Endothelial cell of umbilical vein (primary cell): ENCODE results near the gene ANKRD34A. TPM values are rescaled to one million over a fixed set of nuclear protein-coding genes. Genes with fewer than 3 reads are reported as not detected.

Experiments
- BruUV-seq: library from RNA; stranded (reverse); fragments of 400-500 nt; replicated peaks from 2 replicates; lab custom pipeline; 2021; lab: Mats Ljungman, UMichigan
- CTCF ChIA-PET: fragments of 300-600, 350-600 bp; sonication (Branson Sonifier 250); formaldehyde crosslinking; loops from one replicate; lab custom pipeline; 2021; ENCODE audit warnings: antibody characterized with exemption, inconsistent platforms; lab: Charles Lee
- POLR2A ChIA-PET: fragments of 300-600, 350-600 bp; sonication (Branson Sonifier 250); formaldehyde crosslinking; loops from one replicate; lab custom pipeline; 2021; ENCODE audit warnings: antibody characterized with exemption, inconsistent platforms; lab: Charles Lee
- DNase-seq: peaks from one replicate; pipeline ENCODE4 v3.0.0-alpha.2; 2011; ENCODE audit warnings: low read depth, low spot score
- FAIRE-seq: peaks from 2 replicates; lab custom pipeline; 2011; peaks lifted over from hg19 to GRCh38; lab: Jason Lieb, UNC
- H2AFZ ChIP-seq: 2 replicates; pipeline ENCODE4 v1.6.0; 2012; ENCODE audit warnings: low read depth, low read length, control low read depth, inconsistent platforms
- H3K27ac ChIP-seq: 2 replicates; pipeline ENCODE4 v1.5.1; 2011; ENCODE audit warnings: low read depth, mild to moderate bottlenecking, control low read depth, low read length, moderate library complexity; ENCODE audit not compliant: insufficient read depth
- H3K27me3 ChIP-seq, 2 experiments: 2 replicates each; pipeline versions ENCODE4 v1.6.0 to v1.6.1; 2011; ENCODE audit warnings: low read length in 2 of 2, mixed read lengths in 1 of 2; ENCODE audit not compliant: control insufficient read depth in 2 of 2, insufficient read depth in 2 of 2
- H3K36me3 ChIP-seq, 2 experiments: 2 replicates in 1 of 2; 3 replicates in 1 of 2; pipeline ENCODE4 v1.5.1; 2011; ENCODE audit warnings: low read length in 2 of 2, mild to moderate bottlenecking in 1 of 2, moderate library complexity in 1 of 2; ENCODE audit not compliant: control insufficient read depth in 2 of 2, insufficient read depth in 2 of 2; ENCODE audit errors: extremely low read depth in 1 of 2
- H3K4me1 ChIP-seq: 3 replicates; pipeline ENCODE4 v1.5.1; 2011; ENCODE audit warnings: mild to moderate bottlenecking, low read length; ENCODE audit not compliant: control insufficient read depth, insufficient read depth; ENCODE audit errors: extremely low read depth
- H3K4me2 ChIP-seq: 2 replicates; pipeline ENCODE4 v1.6.1; 2011; ENCODE audit warnings: low read length, control low read depth, mixed read lengths; ENCODE audit not compliant: insufficient read depth
- H3K4me3 ChIP-seq, 3 experiments: fragments of 200-600 bp in 1 of 3; sonication (generic), shearing (Covaris generic) in 1 of 3; replicated peaks in 1 of 3; 2 replicates each; pipeline ENCODE4 v1.5.1; 2011 to 2016; ENCODE audit warnings: control low read depth in 3 of 3, low read length in 3 of 3, mild to moderate bottlenecking in 2 of 3, inconsistent platforms in 1 of 3, low read depth in 1 of 3, moderate library complexity in 1 of 3; ENCODE audit not compliant: insufficient read depth in 1 of 3
- H3K79me2 ChIP-seq: 2 replicates; pipeline ENCODE4 v1.6.0; 2012; ENCODE audit warnings: low read length, inconsistent platforms; ENCODE audit not compliant: control insufficient read depth, insufficient read depth
- H3K9ac ChIP-seq: replicated peaks from 2 replicates; pipeline ENCODE3; 2011; ENCODE audit warnings: low read length, control low read depth; ENCODE audit not compliant: insufficient read depth; ENCODE audit errors: extremely low read depth
- H3K9me1 ChIP-seq: replicated peaks from 3 replicates; pipeline ENCODE4 v1.6.0; 2011; ENCODE audit warnings: mild to moderate bottlenecking, low read length; ENCODE audit not compliant: control insufficient read depth, insufficient read depth; ENCODE audit errors: extremely low read depth
- H3K9me3 ChIP-seq: replicated peaks from 2 replicates; pipeline ENCODE4 v1.5.1; 2012; ENCODE audit warnings: low read length, inconsistent platforms; ENCODE audit not compliant: control insufficient read depth, insufficient read depth
- H4K20me1 ChIP-seq: replicated peaks from 2 replicates; pipeline ENCODE3; 2011; ENCODE audit warnings: mild to moderate bottlenecking, low read length; ENCODE audit not compliant: control insufficient read depth, insufficient read depth; ENCODE audit errors: extremely low read depth
- CTCF ChIP-seq, 2 donors: IDR thresholded peaks; 1 replicate in 1 of 2; 2 replicates in 1 of 2; pipeline ENCODE4 v1.5.1; 2011; ENCODE audit warnings: low read length in 2 of 2, mild to moderate bottlenecking in 2 of 2, moderate library complexity in 2 of 2, control low read depth in 1 of 2, inconsistent platforms in 1 of 2, low read depth in 1 of 2; ENCODE audit not compliant: insufficient read depth in 1 of 2; ENCODE audit errors: extremely low read depth in 1 of 2
- EZH2 ChIP-seq: IDR thresholded peaks from 2 replicates; pipeline ENCODE4 v1.6.1; 2012; ENCODE audit warnings: borderline replicate concordance, low read depth, mild to moderate bottlenecking, moderate library complexity, low read length, inconsistent platforms; ENCODE audit not compliant: severe bottlenecking
- FOS ChIP-seq: IDR thresholded peaks from 2 replicates; pipeline ENCODE4 v1.6.1; 2011; ENCODE audit warnings: mild to moderate bottlenecking, low read length, moderate library complexity, borderline replicate concordance; ENCODE audit not compliant: insufficient read depth
- GATA2 ChIP-seq: IDR thresholded peaks from 2 replicates; pipeline ENCODE4 v1.7.0; 2011; ENCODE audit warnings: low read depth, mild to moderate bottlenecking, moderate library complexity, mixed read lengths, low read length; ENCODE audit not compliant: insufficient read length, insufficient read depth
- JUN ChIP-seq: IDR thresholded peaks from 2 replicates; pipeline ENCODE4 v1.6.1; 2011; ENCODE audit warnings: borderline replicate concordance, low read depth; ENCODE audit not compliant: insufficient read length, insufficient read depth
- MAX ChIP-seq: IDR thresholded peaks from 2 replicates; pipeline ENCODE4 v1.6.1; 2011; ENCODE audit not compliant: insufficient read depth, insufficient read length
- MYC ChIP-seq: IDR thresholded peaks from one replicate; pipeline ENCODE4 v1.6.1; 2011; ENCODE audit warnings: mild to moderate bottlenecking, low read depth, low read length
- POLR2A ChIP-seq: IDR thresholded peaks from 2 replicates; pipeline ENCODE4 v1.6.1; 2012; ENCODE audit warnings: low read depth, mild to moderate bottlenecking, control low read depth, low read length
- POLR2AphosphoS5 ChIP-seq: IDR thresholded peaks from 2 replicates; pipeline ENCODE4 v1.6.1; 2012; ENCODE audit warnings: low read depth, mild to moderate bottlenecking, control low read depth, low read length, moderate library complexity; ENCODE audit not compliant: insufficient read depth
- dilution Hi-C: fragments of 300-500 bp; cut with MboI; formaldehyde crosslinking; loops from one replicate; pipeline ENCODE4 v1.15.0; 2019; ENCODE audit warnings: low sequenced_read_pairs; ENCODE audit not compliant: extremely low pct_ligation_motif_present
- intact Hi-C: fragments of 100-400 bp; cut with micrococcal nuclease; formaldehyde crosslinking; loops from one replicate; pipeline ENCODE4 v1.10.0; 2022
- polyA plus RNA-seq, 4 experiments: library from polyadenylated mRNA; depleted of rRNA in 3 of 4; stranded (reverse) in 3 of 4; unstranded in 1 of 4; fragments of >200 nt; gene quantifications; 2 replicates each; pipeline versions ENCODE4 v1.2.1 to v1.2.3, GENCODE V29; 2011 to 2012; ENCODE audit warnings: missing spikeins in 1 of 4
- total RNA-seq: library from RNA; stranded (reverse); gene quantifications from 2 replicates; pipeline ENCODE4 v1.2.3, GENCODE V29; 2021

Gene ANKRD34A
- total and polyA plus RNA-seq, 2 donors (not counting 3 experiments of a cell fraction or from before 2014, with no cell fraction given), result 0.24 to 0.43 TPM

- Histone ChIP-seq H4K20me1 (no peaks in the 10 kb centered on the region), H3K79me2 (no peaks in the 10 kb centered on the region), H2AFZ (no peak overlapping the region), H3K36me3 (no peaks in the 10 kb centered on the region), H3K4me1 (peaks cover 27% of the 10 kb centered on the region), H3K4me2 (no peak overlapping the region), H3K27ac (no peak overlapping the region), H3K4me3 (no peak overlapping the region), H3K9me3 (no peaks in the 10 kb centered on the region), H3K9ac (no peak overlapping the region), H3K9me1 (no peaks in the 10 kb centered on the region), H3K27me3 (no peaks in the 10 kb centered on the region)
- FAIRE-seq (no peak), DNase-seq (no peak)
- ChIA-PET POLR2A (no interaction called here), CTCF (interaction anchor here (20.0 kb wide), 1 partner anchor 22 kb away, joined by 496 read pairs; no protein-coding TSS in a partner anchor)
- no TSS peak for BruUV-seq
- no peak for TF ChIP-seq GATA2
- TF ChIP-seq EZH2, result no peak
- no peak for TF ChIP-seq POLR2A
- no peak for TF ChIP-seq JUN
- intact Hi-C loops (no loop called here), dilution Hi-C loops (no loop called here)
Measured at GRCh38 chr1:145983960-145984830, 19.8 kb upstream of the ANKRD34A start.

GRCh38 chr1:145983206-145983675 is 18.9 kb upstream of the ANKRD34A start:
- ChIA-PET CTCF (interaction anchor here (20.0 kb wide), 1 partner anchor 23 kb away, joined by 496 read pairs; no protein-coding TSS in a partner anchor), POLR2A (no interaction called here)
- H3K4me2 ChIP-seq, result no peak overlapping the region
- H3K27ac ChIP-seq, result no peak overlapping the region
- no peaks in the 10 kb centered on the region for H4K20me1 ChIP-seq
- no peak overlapping the region for H3K9ac ChIP-seq
- no peaks in the 10 kb centered on the region for H3K36me3 ChIP-seq
- intact Hi-C loops, result no loop called here
- TF ChIP-seq MAX (no peak), FOS (no peak), POLR2A (no peak), JUN (no peak), EZH2 (no peak), GATA2 (no peak), MYC (no peak), CTCF (IDR thresholded peaks at IDR 0.05; ENCODE audit: extremely low read depth in 1 of 2, insufficient read depth in 1 of 2, low read depth in 1 of 2, low read length in 2 of 2) (no peak), POLR2AphosphoS5 (no peak)
- no peaks in the 10 kb centered on the region for H3K9me3 ChIP-seq
- dilution Hi-C loops, result no loop called here
- BruUV-seq, result no TSS peak
- H3K4me3 ChIP-seq, result no peak overlapping the region
- H2AFZ ChIP-seq, result no peak overlapping the region
- no peaks in the 10 kb centered on the region for H3K9me1 ChIP-seq
- DNase-seq (no peak), FAIRE-seq (no peak)
- peaks cover 37% of the 10 kb centered on the region for H3K4me1 ChIP-seq
- H3K27me3 ChIP-seq, result no peaks in the 10 kb centered on the region
- H3K79me2 ChIP-seq, result no peaks in the 10 kb centered on the region
